HG02852 (cell line): Measurements from ENCODE around the gene PIK3C2A.
"Not testable (repeated sequence)": the region's sequence is repeated elsewhere in the genome, so short reads cannot be mapped to it uniquely, and the experiment has no call there.

Experiments
- ATAC-seq: cut with Tn5 transposase; IDR thresholded peaks from one replicate; pipeline ENCODE4 v1.9.1; 2021; ENCODE audit warnings: mild to moderate bottlenecking, moderate library complexity; ENCODE audit not compliant: unreplicated experiment

Gene PIK3C2A, protein sequence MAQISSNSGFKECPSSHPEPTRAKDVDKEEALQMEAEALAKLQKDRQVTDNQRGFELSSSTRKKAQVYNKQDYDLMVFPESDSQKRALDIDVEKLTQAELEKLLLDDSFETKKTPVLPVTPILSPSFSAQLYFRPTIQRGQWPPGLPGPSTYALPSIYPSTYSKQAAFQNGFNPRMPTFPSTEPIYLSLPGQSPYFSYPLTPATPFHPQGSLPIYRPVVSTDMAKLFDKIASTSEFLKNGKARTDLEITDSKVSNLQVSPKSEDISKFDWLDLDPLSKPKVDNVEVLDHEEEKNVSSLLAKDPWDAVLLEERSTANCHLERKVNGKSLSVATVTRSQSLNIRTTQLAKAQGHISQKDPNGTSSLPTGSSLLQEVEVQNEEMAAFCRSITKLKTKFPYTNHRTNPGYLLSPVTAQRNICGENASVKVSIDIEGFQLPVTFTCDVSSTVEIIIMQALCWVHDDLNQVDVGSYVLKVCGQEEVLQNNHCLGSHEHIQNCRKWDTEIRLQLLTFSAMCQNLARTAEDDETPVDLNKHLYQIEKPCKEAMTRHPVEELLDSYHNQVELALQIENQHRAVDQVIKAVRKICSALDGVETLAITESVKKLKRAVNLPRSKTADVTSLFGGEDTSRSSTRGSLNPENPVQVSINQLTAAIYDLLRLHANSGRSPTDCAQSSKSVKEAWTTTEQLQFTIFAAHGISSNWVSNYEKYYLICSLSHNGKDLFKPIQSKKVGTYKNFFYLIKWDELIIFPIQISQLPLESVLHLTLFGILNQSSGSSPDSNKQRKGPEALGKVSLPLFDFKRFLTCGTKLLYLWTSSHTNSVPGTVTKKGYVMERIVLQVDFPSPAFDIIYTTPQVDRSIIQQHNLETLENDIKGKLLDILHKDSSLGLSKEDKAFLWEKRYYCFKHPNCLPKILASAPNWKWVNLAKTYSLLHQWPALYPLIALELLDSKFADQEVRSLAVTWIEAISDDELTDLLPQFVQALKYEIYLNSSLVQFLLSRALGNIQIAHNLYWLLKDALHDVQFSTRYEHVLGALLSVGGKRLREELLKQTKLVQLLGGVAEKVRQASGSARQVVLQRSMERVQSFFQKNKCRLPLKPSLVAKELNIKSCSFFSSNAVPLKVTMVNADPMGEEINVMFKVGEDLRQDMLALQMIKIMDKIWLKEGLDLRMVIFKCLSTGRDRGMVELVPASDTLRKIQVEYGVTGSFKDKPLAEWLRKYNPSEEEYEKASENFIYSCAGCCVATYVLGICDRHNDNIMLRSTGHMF (N-terminal part only)

DNA sequence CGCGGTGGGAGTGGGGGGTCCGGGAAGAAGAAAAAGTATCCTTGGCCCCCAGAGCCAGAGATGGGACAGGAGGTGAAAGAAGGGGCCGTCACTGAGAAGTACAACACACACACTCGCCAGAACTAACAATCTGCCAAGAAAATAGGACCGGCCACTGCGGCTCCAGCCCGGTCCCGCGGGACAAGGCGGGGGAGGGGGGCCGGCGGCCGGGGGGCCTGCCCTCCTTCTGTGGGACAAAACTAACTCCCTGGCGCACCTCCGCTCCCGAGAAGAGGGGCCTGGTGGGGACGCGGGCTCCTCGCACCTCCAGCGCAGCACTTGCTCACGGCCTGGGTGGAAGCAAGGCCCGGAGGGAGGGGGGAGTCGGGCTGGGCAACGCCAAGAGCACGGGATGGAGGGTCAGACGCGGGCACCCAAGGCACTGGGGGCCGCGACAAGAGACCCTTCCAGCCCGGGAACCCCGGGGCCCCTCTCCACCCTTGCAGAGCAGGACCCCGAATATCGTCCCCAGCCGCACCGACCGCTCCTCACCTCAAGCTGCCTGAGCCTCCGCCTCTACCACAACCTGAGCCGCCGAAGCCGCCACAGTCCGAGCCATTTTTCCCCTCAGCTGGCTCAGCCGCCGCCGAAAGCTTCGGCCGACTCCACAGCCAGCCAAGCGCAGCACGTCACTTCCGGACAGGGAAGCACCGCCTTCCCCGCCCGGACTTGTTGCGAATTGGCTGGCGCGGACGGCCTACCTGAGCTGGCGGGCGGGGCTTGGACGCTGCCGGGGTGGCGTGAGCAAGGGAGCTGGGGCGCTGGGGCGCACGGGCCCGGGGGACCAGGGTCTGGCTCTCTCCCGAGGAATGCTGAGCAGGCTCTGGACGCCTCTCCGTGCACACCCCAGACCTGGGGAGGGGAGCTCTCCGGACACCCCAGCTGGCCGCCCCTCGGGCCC is at the start of gene PIK3C2A:
TSS of gene PIK3C2A (minus strand) at position 670 of the 940 bp plus-strand sequence. CDS start 38,245 bp downstream, outside the sequence.
- peak; percentile 95 for ATAC-seq

DNA sequence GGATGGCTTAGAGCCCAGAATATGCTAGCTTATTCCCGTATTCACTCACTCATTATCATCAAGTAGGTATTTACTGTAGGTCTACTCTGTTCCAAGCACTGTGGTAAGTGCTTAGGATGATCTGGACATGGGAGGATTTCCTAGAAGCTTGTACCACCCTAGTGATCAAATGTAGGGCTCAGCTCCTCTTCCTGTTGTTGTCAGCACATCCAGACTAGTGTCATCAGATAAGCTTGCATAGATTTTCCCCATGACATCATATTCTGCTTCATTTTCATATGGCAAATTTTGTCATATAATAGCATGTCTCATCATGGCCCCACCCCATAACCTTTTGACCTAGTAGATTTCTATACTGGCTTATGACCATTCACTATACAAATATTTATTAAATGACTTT is 49.4 kb upstream of the PIK3C2A start:
- no peak for ATAC-seq

DNA sequence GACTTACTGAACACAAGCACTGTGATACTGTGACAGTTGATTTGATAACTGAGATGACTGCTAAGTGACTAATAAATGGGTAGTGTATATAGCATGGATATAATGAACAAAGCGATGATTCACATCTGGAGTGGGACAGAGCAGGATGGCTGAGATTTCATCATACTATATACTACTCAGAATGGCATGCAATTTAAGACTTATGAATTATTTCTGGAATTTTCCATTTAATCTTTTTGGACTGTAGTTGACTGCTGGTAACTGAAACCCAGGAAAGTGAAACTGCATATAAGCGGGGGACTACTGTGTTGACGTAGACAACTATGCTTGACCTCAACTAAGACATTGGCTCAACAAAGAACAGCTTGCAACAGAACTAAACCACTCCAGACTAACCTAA is 48.7 kb upstream of the PIK3C2A start:
- ATAC-seq: no peak

DNA sequence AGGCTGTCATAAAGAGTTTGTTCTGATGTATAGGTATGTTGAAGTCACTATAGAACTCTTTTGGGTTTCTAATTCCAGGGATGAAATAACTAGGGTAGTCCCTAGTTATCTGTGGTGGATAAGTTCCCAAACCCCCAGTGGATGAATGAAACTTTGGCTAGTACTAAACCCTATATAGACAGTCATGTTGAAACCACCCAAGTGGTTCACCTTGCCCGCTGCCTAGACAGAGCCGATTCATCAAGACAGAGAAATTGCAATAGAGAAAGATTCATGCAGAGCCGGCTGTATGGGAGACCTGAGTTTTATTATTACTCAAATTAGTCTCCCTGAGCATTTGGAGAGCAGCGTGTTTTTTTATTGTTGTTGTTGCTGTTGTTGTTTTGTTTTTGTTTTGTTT is 44.9 kb upstream of the PIK3C2A start:
- no peak for ATAC-seq

DNA sequence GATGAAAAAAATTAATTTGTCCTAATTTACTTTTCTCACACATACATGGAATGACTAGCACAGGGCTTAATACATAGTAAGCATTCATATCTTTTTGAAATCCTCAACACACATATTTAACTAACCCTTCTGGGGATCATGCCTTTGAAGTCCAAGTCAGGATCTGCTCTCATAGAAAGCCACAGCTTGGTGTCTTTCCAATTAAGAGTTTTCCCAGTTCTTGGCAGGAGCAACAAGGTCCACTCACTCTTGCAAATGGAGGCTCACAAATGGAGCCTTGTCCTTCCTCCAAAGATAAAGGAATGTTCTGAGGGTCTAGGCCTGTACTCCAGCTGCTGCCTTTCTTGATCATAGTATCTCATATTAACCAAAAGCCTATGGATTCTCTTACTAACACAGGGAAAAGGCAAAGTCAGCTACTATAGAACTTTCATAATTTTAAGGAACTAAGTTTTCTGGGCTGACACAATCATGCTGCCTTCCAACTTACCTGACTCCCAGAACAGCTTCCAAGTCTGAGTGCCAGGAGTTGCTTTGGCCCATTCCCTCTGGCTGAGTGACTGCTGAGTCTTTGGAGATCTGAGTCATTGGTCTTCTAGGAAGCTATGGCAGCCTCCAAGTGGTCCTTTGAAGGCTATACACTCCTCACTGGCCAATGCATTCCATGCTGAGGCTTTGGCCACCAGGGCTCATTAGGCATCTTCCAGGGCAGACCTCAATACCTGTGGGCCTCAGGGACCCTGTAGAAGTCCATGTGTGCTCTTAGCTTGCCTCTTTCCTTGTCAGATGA is 43.0 kb upstream of the PIK3C2A start:
- no peak for ATAC-seq

DNA sequence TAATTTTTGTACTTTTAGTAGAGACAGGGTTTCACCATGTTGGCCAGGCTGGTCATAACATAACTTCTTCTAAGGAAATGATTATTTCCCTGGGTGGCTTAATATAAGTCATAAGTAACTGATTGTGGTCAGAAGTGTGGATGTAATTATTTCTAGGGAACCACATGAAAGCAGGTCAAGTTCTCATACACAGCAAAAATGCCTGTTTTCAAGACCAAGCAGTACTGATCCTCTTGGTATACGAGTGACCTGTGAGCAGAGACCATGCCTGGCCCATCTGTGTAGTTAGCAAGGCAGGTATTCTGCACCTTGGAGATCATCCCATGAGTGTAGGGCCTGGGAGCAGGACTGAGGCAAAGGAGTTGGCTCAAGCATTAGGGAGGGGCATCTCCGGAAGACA is 36.3 kb upstream of the PIK3C2A start:
- peak; percentile 79 for ATAC-seq

DNA sequence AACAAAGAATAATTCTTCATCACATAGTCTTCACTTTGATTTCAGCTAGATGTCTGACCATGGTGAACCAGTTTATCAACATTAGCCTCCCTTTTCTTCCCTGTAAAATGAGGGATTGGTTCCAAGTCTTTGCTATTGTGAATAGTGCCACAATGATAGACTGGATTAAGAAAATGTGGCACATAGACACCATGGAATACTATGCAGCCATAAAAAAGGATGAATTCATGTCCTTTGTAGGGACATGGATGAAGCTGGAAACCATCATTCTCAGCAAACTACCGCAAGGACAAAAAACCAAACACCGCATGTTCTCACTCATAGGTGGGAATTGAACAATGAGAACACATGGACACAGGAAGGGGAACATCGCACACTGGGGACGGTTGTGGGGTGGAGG is 35.2 kb upstream of the PIK3C2A start:
- not testable (repeated sequence) for ATAC-seq

DNA sequence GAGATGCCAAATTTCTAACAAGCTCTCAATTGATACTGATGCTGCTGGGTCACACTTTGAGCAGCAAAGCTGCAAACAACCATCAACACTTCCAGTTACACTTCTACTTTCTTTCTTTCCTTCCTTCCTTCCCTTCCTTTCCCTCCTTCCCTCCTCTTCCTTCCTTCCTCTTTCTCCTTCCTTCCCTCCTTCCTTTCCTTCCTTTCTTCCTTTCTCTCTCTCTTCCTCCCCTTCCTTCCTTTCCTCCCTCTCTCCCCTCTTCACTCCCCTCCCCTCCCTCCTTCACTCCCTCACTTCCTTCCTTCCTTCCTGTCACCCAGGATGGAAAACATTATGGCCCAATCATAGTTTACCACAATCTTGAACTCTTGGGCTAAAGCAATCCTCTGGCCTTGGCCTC is 33.0 kb upstream of the PIK3C2A start:
- ATAC-seq: no peak

DNA sequence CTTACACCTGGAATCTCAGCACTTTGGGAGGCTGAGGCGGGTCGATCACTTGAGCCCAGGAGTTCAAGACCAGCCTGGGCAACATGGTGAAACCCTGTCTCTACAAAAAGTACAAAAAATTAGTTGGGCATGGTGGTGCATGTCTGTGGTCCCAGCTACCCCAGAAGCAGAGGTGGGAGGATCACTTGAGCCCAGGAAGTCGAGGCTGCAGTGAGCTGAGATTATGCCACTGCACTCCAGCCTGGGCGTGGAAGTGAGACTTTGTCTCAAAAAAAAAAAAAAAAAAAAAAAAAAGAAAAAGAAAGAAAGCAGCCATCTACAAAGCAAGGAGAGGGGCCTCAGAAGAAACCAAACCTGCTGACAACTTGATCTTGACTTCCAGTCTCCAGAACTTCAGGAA is 32.1 kb upstream of the PIK3C2A start:
- ATAC-seq: not testable (repeated sequence)

DNA sequence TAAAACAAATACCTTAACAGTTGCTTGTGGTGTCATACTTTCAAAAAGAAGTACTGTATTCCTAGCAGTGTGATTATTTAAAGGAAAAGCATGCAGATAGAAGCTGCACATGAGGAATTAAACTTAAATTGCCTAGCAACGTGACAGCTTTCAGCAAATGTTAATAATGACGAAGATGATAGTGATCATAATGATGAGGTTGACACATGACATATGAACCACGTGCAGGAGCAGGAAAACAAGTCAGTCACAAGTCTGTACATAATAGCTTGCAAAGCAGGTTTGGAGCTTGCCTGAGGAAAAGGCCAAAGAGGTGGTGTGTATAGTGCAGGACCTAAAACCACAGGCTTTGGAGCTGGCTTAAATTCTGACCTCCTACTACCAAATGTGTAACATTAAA is 30.6 kb upstream of the PIK3C2A start:
- no peak for ATAC-seq

DNA sequence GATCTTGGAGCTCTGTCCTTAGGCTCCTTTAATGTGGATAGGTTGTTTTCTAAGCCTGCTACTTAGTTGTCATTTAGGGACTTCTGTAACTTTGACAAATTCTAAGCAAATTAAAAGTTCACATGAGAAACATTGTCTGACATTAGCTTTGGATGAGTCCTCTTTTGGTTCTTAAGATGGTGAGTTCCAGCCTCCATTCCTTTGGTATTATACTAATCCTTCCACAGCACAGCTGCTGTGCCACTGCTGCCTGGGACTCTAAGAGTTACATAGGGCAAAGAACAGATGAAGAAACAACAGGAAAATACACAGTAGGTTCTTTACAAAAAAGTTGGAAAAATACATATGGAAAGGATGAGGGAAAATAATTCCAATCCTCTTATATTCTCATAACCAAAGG is 25.3 kb upstream of the PIK3C2A start:
- ATAC-seq: no peak

DNA sequence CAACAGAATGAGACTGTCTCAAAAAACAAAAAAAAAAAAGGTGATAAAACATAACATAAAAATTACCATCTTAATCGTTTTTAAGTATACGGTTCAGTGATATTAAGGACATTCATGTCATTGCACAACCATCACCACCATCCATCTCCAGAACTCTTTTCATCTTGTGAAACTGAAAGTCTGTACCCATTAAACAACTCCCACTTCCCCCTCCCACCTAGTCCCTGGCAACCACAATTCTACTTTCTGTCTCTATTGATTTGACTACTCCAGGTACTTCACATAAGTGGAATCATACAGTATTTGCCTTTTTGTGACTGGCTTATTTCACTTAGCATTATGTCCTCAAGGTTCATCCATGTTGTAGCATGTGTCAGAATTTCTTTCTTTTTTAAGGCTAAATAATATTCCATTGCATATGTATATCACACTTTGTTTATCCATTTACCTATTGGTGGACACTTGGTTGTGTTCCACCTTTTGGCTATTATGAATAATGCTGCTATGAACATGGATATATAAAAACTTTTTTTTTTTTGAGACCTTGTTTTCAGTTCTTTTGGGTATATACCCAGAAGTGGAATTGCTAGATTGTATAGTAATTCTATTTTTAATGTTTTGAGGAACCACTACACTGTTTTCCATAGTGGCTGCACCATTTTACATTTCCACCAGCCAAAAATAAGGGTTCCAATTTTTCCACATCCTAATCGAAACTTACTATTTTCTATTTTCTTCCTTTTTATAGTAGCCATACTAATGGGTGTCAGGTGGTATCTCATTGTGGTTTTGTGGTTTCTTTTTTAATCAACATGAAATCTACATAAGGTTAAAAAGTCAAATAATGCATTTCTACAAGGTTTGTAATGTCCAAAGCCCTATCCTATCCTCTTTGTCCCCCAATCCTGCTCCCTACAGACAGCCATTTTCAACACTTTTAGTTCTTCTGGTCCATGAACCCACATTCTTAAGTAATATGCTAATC is 23.4 kb upstream of the PIK3C2A start:
- peak; percentile 97 for ATAC-seq

DNA sequence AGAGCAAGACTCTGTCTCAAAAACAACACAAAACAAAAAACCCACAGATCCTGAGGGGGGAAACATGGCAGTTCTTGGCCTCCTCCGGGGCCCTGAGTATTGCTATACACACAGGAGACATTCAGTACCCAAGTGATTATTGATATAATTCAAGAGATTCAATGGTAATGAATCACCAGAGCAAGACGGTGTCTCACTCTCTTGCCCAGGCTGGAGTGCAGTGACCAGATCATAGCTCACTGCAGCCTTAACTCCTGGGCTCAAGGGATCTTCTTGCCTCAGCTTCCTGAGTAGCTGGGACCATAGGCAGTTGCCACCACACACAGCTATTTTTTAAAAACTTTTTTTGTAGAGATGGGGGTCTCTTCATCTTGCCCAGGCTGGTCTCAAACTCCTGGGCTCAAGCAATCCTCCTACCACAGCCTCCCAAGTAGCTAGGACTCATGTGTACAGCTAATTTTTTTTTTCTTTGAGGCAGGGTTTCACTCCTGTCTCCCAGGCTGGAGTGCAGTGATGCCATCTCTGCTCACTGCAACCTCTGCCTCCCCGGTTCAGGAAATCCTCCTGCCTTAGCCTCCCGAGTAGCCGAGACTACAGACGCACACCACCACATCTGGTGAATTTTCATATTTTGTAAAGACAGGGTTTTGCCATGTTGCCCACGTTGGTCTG is 21.8 kb upstream of the PIK3C2A start:
- ATAC-seq: no peak

DNA sequence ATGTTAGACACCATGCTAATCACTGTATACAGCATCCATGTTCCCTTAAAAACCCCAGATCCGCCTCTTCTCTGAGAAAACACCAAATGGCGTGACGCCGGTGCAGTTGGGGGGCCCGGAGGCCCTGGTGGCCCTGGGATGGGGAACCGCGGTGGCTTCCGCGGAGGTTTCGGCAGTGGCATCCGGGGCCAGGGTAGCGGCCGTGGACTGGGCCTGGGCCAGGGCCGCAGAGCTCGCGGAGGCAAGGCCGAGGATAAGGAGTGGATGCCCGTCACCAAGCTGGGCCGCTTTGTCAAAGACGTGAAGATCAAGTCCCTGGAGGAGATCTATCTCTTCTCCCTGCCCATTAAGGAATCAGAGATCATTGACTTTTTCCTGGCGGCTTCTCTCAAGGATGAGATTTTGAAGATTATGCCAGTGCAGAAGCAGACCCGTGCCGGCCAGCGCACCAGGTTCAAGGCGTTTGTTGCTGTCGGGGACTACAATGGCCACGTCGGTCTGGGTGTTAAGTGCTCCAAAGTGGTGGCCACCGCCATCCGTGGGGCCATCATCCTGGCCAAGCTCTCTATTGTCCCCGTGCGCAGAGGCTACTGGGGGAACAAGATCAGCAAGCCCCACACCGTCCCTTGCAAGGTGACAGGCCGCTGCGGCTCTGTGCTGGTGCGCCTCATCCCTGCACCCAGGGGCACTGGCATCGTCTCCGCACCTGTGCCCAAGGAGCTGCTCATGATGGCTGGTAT is 20.6 kb upstream of the PIK3C2A start:
- not testable (repeated sequence) for ATAC-seq

DNA sequence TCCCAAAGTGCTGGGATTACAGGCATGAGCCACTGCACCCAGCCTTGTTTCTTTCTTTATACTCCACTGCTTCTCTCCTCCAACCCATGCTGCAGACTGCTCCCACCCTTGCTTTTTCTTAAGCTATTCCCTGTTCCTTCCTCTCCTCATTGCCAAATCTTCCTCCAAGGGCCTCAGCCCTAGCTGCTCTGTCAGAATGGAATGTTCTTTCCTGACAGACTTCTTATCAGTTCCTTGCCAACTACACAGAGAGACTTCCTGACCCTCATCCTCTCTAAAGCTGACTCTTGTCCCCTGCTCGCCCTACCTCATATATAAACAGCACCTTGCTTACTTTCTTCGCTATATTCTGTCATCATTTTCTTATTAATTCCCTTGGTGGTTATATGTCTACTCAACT is 16.9 kb upstream of the PIK3C2A start:
- no peak for ATAC-seq

DNA sequence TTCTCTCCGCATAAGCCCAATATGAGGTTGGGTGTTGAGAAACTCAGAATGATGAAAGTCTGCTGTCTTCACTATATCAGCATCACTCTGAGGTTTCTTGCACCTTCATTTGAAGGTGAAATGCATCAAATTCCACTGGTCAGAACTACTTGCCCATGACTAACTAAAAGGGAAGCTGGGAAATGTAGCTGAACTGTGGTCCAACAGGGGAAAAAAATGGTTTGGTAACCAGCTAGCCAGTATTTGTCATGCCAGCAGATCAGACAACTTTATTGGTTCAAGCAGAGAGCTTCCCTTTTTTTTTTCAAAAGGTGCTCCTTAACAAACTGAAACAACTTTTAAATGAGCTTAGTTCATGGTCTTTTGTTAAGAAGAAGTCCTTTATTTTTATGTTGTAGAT is 14.2 kb upstream of the PIK3C2A start:
- ATAC-seq: no peak

DNA sequence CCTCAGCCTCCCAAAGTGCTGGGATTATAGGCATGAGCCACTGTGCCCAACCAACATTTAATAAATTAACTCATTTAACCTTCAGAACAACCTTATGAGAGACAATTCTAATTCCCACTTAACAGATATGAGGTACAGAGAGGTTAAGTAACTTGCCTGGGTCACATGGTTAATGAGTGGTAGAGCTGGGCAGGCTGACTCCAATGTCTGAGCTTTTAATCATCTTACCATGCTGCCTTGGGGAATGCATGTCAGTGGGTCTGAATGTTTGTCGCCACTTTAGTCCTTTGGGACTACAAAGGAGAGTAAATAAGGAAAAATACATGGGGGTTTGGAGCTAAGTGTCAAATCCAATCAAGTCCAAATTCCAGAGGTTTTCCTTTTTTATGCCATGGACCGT is 11.2 kb upstream of the PIK3C2A start:
- ATAC-seq: no peak
